Amygdala (tissue), 56 donors: Measurements from ENCODE around the gene STX5.
"Not testable (repeated sequence)": the region's sequence is repeated elsewhere in the genome, so short reads cannot be mapped to it uniquely, and the experiment has no call there.

Source experiments
- DNase-seq, 56 donors: peaks; one replicate each; lab custom pipeline; 2025; lab: John Stamatoyannopoulos, UW

STX5 gene

GRCh38 chr11:62831520-62832335, at the start of gene STX5:
STX5 (minus strand) TSS chr11:62832051; CDS start chr11:62831243, 808 bp downstream.
- DNase-seq, result peak; percentile 92 to 100 (median 99)

- DNase-seq, result peak in 55 of 56 donors; percentile 48 to 94 (median 83)
Measured at GRCh38 chr11:62880803-62881578, 49.1 kb upstream of the STX5 start, which contains the start of gene SLC3A2. SLC3A2 (plus strand) TSS chr11:62880896; CDS start chr11:62881024, 128 bp downstream.

GRCh38 chr11:62880231-62880802, 48.5 kb upstream of the STX5 start:
- DNase-seq, result peak in 14 of 56 donors; percentile 42 to 85 (median 64)

- DNase-seq, result peak in 29 of 56 donors; percentile 6 to 56 (median 20)
Measured at GRCh38 chr11:62879235-62879978, 47.6 kb upstream of the STX5 start.

- DNase-seq, result no peak
Measured at GRCh38 chr11:62876712-62877111, 44.9 kb upstream of the STX5 start.

- no peak for DNase-seq
Measured at GRCh38 chr11:62875698-62876478, 44.0 kb upstream of the STX5 start.

- no peak for DNase-seq
Measured at GRCh38 chr11:62874851-62875250, 43.0 kb upstream of the STX5 start.

GRCh38 chr11:62865635-62866034, 33.8 kb upstream of the STX5 start:
- DNase-seq, result no peak

- no peak for DNase-seq
Measured at GRCh38 chr11:62863687-62864335, 32.0 kb upstream of the STX5 start.

- DNase-seq, result not testable (repeated sequence)
Measured at GRCh38 chr11:62861564-62862192, 29.8 kb upstream of the STX5 start.

GRCh38 chr11:62860835-62861563, 29.1 kb upstream of the STX5 start:
- DNase-seq, result no peak

GRCh38 chr11:62859281-62859703, 27.4 kb upstream of the STX5 start:
- DNase-seq, result not testable (repeated sequence)

- DNase-seq, result no peak
Measured at GRCh38 chr11:62858201-62858600, 26.4 kb upstream of the STX5 start.

GRCh38 chr11:62857541-62857982, 25.7 kb upstream of the STX5 start:
- no peak for DNase-seq

- no peak for DNase-seq
Measured at GRCh38 chr11:62856333-62856895, 24.6 kb upstream of the STX5 start.

GRCh38 chr11:62855571-62856332, 23.9 kb upstream of the STX5 start:
- DNase-seq, result peak; percentile 74 to 98 (median 91)
